ENCODE measurements around the gene SLC35G6. TPM values are rescaled to one million over a fixed set of nuclear protein-coding genes. Genes with fewer than 3 reads are reported as not detected.
"Not testable (repeated sequence)": the region's sequence is repeated elsewhere in the genome, so short reads cannot be mapped to it uniquely, and the experiment has no call there.

Gene SLC35G6
- total RNA-seq, 1 donor from 2014 or later = not detected

GRCh38 chr17:7479213-7480088 lies 1.8 kb upstream of the SLC35G6 start, which contains the start of gene ZBTB4:
ZBTB4 (minus strand) TSS chr17:7479631; CDS start chr17:7466801, 12,830 bp downstream.
- Mint-ChIP-seq H3K27me3 (ENCODE audit: unreplicated experiment) (peaks cover 31% of the 10 kb centered on the region), H3K4me1 (ENCODE audit: unreplicated experiment) (peaks cover 53% of the 10 kb centered on the region), H3K36me3 (ENCODE audit: low read depth, unreplicated experiment) (peaks cover 4% of the 10 kb centered on the region), H3K4me3 (ENCODE audit: unreplicated experiment) (peak within 1 kb of the TSS; percentile 99), H3K27ac (ENCODE audit: unreplicated experiment) (peak within 1 kb of the TSS; percentile 97), H3K9me3 (ENCODE audit: unreplicated experiment) (no peaks in the 10 kb centered on the region)
- no peak for TF ChIP-seq CTCF (IDR thresholded peaks at IDR 0.05; ENCODE audit: unreplicated experiment)
- DNase-seq (ENCODE audit: low spot score) = peak; percentile 30

GRCh38 chr17:7480089-7480384 lies 1.2 kb upstream of the SLC35G6 start:
- Mint-ChIP-seq H3K4me1 (ENCODE audit: unreplicated experiment) (peaks cover 56% of the 10 kb centered on the region), H3K36me3 (ENCODE audit: low read depth, unreplicated experiment) (peaks cover 4% of the 10 kb centered on the region), H3K4me3 (ENCODE audit: unreplicated experiment) (peak overlapping the region; percentile 99), H3K27ac (ENCODE audit: unreplicated experiment) (peak overlapping the region; percentile 97), H3K9me3 (ENCODE audit: unreplicated experiment) (no peaks in the 10 kb centered on the region), H3K27me3 (ENCODE audit: unreplicated experiment) (peaks cover 30% of the 10 kb centered on the region)
- TF ChIP-seq CTCF (IDR thresholded peaks at IDR 0.05; ENCODE audit: unreplicated experiment) = no peak
- DNase-seq (ENCODE audit: low spot score) = no peak

- H3K36me3 Mint-ChIP-seq (ENCODE audit: low read depth, unreplicated experiment) = not testable (repeated sequence)
These were observed 846 bp downstream of the SLC35G6 start for GRCh38 chr17:7481842-7482741.

GRCh38 chr17:7482742-7483088 lies 1.5 kb downstream of the SLC35G6 start:
- not testable (repeated sequence) for DNase-seq (ENCODE audit: low spot score); H3K9me3 Mint-ChIP-seq (ENCODE audit: unreplicated experiment); H3K36me3 Mint-ChIP-seq (ENCODE audit: low read depth, unreplicated experiment)
- H3K27ac Mint-ChIP-seq (ENCODE audit: unreplicated experiment) = peak overlapping the region; percentile 99
- peaks cover 31% of the 10 kb centered on the region for H3K27me3 Mint-ChIP-seq (ENCODE audit: unreplicated experiment)
- H3K4me3 Mint-ChIP-seq (ENCODE audit: unreplicated experiment) = peak overlapping the region; percentile 98
- peaks cover 61% of the 10 kb centered on the region for H3K4me1 Mint-ChIP-seq (ENCODE audit: unreplicated experiment)

More at GRCh38 chr17:7481842-7482741, 846 bp downstream of the SLC35G6 start:
- peak overlapping the region; percentile 99 for H3K27ac Mint-ChIP-seq (ENCODE audit: unreplicated experiment)
- H3K4me1 Mint-ChIP-seq (ENCODE audit: unreplicated experiment) = peaks cover 59% of the 10 kb centered on the region
- not testable (repeated sequence) for H3K9me3 Mint-ChIP-seq (ENCODE audit: unreplicated experiment); DNase-seq (ENCODE audit: low spot score)
- H3K27me3 Mint-ChIP-seq (ENCODE audit: unreplicated experiment) = peaks cover 30% of the 10 kb centered on the region
- H3K4me3 Mint-ChIP-seq (ENCODE audit: unreplicated experiment) = peak overlapping the region; percentile 98

GRCh38 chr17:7483255-7484066 lies 2.2 kb downstream of the SLC35G6 start:
- Mint-ChIP-seq H3K9me3 (ENCODE audit: unreplicated experiment) (no peaks in the 10 kb centered on the region), H3K27ac (ENCODE audit: unreplicated experiment) (peak overlapping the region; percentile 99), H3K4me1 (ENCODE audit: unreplicated experiment) (peaks cover 56% of the 10 kb centered on the region), H3K27me3 (ENCODE audit: unreplicated experiment) (peaks cover 27% of the 10 kb centered on the region), H3K36me3 (ENCODE audit: low read depth, unreplicated experiment) (peaks cover 4% of the 10 kb centered on the region), H3K4me3 (ENCODE audit: unreplicated experiment) (peak overlapping the region; percentile 98)
- TF ChIP-seq CTCF (IDR thresholded peaks at IDR 0.05; ENCODE audit: unreplicated experiment) = no peak
- peak; percentile 87 for DNase-seq (ENCODE audit: low spot score)
